Bone marrow (tissue), 2 donors: ENCODE results near the gene ANKMY1.

Experiments used
- DNase-seq, 2 donors: peaks; one replicate each; lab custom pipeline; 2025; lab: John Stamatoyannopoulos, UW

ANKMY1 gene

DNA sequence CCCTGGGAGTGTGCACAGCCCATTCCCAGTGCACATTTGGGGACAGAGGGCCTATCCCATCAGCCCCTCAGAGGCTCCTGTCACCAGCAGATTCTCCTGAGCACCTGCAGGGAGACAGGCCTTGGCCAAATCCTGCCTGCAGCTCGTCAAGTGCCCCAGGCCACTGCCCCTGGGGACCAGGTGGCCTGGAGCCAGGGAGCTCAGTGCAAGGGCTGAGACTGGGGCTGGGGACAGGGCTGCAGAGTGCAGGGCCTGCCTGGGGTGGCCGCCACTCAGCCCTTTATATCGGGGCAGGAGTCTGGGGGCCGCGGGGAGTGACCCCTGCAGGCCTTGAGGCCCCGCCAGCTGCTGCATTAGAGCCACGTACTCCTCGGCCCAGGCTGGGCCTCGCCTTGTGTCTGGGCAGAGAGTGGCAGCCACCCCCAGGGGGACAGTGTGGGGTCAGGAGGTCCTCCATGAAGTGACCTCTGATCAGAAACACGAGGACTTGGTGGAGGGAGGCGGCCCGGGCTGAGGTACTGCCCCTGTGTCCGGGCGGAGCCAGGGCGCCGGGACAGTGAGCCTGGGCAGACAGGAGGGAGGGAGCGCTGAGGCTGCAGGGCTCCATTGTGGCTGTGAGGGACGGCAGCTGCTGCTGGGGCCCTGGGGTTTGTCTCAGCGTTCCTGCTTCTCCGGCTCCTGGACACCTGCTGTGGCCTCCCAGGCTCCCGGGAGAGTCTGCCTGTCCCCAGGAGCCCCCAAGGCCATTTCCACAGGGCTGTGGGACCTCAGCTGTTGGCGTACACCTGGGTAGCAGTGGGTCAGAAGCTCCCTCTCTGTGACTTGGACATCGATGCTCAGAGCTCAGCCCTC lies 98.2 kb downstream of the ANKMY1 start:
- no peak for DNase-seq

DNA sequence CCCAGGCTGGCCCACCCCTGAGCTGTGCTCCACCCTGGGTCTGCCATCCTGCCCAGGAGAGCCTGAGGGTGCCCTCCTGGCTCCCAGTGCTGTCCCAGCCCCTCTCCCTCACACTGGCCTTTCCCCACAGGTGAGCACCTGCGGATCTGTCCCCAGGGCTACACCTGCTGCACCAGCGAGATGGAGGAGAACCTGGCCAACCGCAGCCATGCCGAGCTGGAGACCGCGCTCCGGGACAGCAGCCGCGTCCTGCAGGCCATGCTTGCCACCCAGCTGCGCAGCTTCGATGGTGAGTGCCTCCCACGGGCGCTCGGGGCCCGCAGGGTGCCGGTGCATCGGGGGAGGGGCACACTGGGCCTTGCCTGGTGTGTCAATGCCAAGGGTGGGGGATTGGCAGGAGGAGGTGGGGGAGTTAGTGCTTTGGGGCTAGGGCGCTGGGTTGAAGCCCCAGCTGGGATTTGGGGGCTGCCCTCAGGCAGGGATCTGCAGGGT lies 98.8 kb downstream of the ANKMY1 start:
- no peak for DNase-seq

DNA sequence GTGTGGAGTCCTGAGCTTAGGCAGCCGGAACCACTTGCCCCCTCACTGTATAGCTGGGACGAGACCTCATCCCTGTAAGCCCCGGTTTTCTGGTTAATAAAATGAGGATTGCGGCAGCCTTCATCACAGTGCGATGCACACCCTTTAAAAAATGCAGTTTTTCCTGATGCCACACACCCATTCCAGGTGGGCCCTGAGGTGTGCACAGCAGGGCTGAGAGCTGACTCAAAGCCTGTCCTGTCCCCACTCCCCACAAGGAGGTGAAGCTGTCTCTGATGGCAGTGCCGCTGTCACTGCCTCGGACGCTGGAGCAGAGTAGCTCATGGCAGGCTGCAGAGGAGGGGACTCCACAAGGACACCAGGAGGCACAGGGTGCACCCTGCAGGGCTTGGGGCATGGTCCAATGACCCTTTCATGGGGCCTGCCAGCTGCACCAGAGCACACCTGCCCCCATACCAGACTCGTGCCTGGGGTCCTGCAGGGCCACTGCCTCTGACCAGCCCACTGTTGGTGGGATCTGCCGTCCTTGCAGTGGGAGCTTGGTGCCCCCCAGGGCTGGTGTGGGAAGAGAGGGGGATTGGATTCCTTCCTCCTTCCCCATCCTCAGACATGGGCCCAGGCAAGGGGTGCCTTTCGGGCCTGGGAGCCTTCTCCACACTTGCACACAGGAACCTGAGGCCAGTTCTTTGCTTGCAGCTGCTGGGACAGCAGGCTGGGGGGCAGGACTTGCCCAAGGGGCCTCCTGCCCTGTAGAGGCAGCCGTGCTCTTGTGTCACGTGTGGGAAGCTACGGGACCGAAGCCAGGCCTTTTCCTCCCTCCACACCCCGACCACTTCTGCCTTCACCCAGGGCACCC lies 99.5 kb downstream of the ANKMY1 start:
- no peak for DNase-seq

DNA sequence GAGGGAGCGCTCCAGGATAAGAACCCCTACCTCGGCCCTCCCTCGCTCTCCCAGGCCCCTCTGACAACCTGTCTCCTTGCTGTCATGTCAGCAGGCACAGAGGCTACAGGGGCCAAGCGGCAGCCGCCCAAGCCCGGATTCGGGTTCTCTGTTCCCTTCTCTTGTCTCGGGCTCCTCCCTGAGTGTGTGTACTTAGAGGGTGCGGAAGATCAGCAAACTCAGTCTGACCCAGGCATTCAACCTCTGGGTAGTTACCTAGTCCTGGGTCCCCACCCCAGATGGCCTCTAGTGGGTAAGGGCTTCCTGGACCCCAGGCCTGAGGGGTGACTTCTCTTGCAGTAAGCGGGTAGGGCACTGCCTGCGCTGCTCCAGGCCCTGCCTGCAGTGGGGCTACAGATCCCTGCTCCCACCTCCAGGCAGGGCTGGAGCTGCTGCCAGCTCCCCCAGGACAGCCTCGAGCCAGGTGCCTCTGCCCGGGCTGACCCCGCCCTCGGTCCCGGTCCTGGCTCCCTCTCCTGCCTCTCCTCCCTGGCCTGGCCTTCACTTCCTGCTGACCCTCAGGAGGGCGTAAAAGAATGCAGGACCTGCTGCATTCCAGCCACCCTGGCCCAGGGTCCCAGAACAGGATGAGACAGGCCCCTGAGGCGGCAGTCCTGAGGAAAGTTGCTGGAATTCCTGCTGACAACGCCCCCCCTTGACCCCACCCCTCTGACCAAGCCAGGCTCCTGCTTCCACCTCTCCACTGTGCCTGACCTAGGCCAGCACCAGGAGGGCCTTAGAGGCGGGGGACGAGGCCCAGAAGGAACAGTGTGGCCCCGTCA lies 100.4 kb downstream of the ANKMY1 start:
- no peak for DNase-seq

DNA sequence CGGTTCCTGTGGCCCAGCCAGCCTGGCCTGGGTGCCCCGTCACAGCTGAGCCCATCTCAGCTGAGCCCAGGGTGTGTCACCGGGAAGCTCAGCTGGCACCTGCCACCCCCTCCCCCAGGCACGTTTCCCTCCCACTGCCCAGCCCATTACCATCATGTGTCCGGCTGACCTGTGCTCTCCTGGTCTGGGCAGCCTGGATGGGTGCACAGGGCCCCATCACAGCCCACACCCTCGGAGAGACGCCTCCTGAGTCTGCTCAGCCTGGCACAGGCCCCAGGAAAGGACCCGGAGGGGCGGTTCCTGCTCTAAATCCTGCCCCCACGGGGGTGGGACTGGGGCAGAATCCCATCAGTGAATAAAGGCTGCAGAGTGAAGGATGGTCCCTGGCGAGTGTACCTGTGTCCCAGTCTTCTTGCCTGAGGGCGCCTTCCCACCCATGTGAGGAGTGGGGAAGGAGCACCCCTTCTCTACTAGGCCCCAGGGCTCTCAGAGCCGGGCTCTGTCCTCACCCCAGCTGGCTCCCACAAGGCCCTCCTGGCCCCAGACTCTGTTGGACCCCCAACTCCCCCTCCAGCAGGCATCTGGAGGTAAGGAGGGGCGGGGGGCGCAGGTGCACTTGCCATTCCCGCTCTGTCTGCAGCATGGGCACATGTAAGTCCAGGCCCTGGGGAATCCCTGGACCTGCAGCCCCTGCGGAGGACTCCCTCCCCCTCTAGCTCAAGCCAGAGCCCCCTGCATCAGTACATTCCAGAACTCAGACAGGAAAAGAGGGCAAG lies 101.2 kb downstream of the ANKMY1 start:
- DNase-seq, result no peak

DNA sequence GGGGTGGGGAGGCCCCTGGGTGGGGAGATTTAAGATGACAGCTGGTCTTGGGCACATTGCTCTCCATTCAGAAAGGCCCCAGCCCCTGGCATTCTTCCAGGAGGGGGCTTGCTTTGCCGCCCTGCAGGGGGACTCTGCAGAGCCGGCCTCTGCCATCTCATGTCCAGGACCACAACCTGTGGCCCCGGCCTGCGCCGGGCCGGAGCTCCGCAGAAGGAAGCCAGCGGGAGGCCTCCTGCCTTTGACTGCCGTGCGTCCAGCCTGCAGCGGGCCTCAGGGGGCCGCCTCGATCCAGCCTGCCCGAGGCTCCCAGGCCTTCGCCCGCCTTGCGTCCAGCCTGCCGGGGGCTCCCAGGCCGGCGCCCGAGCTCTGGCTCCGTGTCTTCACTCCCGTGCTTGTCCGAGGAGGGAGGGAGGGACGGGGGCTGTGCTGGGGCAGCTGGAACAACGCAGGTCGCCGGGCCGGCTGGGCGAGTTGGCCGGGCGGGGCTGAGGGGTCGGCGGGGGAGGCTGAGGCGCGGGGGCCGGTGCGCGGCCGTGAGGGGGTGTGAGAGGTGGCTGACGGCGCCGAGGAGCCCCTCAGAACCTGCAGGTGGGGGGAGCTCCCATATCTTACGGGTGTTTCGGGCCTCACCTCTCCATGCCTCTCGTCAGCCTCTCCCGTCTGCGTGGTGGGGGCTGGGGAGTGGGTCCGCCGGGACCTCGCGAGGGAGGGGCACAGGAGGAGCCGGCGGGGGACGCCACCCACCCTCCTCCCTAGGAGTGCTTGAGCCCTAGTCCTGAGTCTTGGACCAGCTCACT lies 101.9 kb downstream of the ANKMY1 start:
- DNase-seq, result no peak

DNA sequence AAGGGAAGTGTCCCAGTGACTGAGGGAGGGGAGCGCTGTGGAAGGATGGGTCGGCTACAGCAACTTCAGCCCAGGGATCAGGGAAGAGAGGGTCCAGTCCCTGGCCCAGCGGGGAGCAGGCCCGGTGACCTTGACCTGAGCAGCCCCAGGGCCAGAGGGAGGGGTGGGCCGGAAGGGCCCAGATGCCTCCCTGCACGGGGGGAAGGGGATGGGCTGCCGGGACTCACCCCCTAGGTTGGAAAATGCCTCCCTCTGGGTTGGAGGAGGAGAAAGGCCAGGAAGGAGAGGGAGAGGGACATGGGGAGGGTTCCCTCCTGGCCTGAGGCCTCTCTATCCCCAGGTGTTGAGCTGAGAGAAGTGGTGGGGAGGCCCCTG lies 102.5 kb downstream of the ANKMY1 start:
- DNase-seq, result no peak

DNA sequence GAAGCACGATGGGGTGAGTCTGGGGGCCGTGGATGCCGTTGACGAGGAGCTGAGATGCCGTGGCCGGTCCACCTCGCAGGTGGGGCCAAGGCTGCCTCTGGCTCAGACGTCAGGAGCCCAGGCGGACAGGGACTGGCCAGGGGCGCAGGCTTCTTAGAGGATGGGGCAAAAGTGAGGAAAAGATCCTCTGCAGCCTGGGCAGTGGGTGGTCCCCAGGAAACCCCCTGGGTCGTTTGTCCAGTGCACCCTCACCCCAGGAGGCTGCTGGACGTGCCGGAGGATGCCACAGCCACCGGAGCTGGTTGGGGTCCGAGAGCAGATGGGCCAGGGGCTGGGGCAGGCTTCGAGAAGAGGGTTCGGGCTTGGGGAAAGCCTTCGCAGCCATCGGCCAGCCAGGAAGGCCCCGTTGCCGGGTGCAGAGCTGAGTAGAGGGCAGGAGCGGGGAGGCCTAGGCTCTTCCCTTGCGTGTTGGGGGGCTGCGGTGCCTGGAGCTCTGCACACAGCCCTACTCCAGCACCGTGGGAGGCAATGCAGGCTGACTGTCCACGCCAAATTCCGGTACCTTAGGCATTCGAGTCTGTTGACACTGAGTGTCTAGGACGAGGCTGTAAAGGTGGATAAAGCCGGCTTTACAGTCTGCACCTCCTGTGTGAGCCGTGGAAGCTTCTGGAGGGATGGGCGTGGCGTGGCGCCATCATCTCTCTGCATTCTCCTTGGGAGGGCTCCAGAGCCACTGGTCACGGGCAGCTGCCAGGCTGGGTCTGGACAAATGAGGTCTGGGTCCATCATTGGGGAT lies 103.5 kb downstream of the ANKMY1 start:
- no peak for DNase-seq

DNA sequence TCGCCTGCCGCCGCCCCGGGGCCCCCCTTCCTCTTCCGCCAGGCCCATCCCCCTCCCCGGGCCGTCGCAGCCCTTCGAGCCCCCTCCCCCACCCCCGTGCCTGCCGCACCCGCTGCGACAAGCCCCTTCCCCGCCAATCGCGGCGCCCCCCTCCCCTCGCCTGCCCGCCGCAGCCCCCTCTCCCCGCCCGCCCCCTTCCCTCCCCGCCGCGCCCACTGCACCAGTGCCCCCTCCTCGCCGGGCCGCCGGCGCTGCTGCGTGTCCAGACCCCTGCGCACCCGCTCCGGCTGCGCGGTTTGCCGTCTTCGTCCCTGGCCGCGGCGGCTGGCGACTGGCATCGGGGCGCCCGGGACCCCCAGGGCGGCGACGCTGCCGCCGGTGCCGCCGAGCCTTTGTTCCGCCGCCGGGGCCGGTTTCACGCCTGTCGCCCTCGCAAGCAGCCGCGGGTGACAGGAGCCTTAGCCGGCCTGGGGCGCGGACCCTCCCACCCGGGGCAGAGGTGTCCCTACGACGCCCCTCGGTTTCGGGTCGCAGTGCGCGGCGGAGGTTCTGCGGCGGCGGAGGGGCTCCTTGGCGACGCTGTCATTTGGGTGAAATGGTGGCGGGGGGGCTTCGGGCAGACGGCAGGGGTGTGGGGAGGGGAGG lies 104.2 kb downstream of the ANKMY1 start:
- DNase-seq, result no peak

DNA sequence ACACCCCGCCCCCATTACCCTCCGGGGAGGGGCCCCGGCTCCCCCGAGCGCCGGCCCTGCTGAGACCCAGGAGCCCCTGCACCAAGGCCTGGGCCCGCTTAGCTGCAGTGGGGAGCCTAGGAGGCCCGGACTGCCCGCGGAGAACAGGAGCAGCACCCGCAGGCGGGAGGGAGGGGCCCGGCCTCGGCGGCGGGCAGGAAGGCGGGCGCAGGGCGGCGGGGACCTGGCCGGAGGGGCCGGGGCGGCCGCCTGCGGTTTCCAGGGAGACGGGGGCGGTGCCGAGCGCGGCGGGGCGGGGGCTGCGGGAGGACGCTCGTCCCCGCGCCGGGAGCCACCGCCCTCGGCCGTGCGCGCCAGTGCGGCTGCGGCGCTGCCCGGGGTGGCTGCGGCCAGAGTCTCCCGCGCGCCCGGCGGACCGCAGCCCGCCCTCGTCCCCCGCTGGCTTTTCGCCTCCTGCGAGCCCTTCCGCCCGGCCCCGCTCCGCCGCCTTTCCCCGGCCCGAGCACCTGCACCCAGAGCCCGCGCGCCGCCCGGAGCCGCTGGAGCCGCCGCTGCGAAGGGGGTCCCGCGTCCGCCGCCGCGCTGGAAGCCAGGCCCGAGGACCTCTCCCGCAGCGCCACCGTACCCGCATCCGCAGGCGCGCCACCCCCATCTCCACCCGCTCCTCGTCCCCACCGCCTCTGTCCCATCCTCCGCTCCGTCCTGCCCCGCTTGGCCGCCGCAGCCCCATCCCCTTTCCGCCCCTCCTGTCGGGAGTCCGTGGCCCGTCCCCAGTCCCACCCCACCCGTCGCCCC lies 105.1 kb downstream of the ANKMY1 start:
- DNase-seq, result no peak

DNA sequence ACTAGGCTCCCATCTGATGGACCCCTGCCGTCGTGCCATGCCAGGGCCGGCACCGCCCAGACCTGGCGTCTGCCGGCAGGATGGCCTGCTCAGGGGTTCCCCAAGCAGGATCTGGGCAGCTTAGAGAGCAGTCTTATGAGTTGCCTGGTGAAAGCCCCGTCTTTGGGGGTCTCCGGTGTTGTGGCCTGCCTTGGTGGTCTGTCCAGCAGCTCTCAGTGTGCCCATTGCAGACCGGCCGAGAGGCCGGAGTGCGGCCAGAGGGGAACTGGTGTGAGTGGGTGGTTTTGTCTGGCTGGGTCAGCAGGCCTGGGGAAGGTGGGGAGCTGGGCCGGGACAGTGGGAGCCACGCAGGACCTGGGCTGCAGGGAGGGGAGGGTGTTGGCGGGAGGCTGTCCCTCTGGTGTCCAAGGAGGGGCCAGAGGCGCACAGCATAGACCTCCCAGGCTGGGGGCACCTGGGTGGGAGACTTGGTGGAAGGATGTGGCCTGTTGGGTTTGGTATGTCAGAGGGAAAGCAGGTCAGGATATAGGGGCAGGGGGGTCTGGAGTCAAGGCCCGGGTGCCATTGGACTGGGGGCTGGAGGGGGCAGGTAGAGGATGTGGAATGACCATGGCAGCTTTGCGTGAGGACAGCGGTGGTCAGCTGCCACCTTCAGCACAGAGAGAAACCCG lies 105.9 kb downstream of the ANKMY1 start:
- no peak for DNase-seq

DNA sequence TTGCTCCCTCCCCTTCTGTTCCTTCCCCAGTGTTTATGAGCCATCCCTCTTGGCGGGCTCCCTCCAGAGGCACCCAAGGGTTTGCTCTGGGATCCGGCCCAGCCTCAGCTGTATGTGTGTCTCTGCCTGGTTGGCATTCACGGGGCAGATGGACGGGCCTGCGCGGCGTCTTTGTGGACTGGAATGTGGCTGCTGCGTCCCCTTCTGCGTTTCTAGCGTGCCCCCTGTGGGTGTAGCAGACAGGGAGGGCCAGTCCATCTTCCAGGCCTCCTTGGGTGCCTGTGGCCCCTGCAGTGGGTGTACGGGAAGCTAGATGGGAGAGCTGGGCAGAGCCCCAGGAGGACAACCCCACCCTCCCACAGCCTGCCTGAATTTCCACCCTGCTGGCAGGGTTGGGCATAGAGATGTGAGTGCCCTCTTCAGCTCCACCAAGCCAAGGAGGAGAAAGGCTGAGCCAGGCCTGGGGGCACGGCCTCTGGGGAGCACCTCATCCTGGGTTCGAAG lies 106.6 kb downstream of the ANKMY1 start:
- no peak for DNase-seq

DNA sequence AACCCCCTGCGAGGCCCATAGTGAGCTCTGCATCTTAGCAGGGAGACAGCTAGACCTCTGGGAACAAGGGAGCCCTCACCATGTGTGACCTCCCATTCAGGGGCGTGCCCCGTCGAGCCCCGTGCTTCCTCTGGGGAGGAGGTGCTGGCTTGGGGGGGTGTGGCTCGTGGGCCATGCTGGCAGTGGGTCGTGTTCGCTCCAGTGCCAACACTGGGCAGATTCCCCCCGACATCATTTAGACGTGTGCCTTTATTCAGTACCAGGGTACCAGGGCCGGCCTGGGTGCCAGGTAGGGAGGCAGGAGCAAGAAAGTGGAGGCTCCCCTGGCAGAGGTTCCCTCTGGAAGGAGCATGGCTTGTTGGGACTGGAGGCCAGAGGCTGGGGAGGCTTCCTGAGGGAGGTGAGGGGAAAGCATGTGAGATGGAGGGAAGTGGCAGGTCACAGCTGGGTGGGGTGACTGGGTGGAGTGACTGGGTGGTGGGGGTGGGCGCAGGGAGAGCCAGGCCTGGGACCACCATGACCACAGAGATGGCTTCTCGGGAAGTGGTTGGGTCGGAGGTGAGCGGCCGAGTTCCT lies 107.2 kb downstream of the ANKMY1 start:
- DNase-seq, result no peak

DNA sequence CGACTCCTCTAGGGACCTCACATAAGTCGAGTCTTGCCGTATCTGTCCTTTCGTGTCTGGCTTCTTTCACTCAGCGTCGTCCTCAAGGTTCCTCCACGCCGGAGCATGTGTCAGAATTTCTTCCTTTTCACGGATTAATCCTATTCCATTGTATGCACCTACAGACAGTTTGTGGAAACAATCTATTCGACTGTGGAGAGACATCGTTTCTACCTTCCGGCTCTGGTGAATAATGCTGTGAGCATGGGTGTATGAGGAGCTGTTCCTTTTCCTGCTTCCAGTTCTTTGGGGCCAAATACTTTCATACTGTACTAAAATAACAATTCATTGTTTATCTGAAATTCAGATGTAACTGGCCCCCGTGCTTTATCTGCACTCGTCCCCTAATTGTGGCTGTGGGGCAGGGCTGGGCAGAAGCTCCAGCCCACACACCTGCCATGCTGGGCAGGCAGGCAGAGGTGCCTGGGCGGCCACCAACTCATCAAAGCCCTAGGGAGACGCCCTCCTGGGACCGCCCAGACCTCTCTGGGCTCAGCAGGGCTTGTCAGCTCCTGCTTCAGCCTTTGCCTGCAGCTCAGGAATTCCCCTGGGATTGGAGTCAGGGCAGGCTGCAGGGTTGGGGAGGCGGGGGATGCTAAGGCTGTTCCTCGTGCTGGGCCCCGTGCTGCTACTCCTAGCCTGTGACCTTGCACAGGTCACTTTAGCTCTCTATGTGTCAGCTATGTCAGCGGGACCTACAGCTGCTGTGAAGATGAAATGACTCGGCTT lies 107.8 kb downstream of the ANKMY1 start:
- no peak for DNase-seq

DNA sequence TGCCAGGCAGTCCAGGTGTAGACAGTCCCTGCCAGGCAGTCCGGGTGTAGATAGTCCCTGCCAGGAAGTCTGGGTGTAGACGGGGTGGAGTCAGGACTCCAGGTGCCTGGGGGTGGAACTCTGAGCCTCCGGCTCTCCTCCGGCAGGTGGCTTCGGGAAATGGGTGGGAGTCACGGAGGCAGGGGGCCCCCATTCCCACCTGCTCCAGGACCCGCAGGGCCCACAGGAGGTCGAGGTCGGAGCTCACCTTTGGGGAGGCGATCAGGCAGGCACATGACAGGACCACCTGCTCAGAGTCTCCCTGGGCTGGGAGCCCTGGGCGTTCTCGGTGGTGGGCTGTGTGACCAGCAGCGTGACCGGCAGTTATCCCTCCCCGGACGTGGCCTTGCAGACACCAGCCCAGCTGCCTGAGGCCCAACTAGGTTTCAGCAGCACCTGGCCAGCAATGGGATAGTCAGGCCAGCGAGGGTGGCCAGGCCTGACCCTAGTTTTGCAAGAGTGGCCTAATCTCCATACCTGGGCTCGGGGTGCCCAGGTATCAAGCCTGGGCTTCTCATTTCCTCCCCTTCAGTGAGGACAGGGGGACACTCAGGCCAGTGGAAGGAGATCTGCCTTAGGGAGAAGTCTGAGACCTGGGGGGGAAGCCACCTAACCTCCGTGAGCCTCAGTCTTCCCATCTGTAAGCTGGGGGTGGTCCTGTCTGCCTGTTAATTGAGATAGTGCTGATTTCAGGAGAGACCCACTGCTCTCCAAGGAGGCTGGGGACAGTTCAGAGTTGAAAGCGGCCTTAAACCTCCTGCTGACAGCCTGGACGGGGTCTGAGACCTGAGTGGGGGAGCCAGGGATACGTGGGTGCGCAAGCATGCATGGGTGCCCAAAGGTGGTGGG lies 109.2 kb downstream of the ANKMY1 start:
- DNase-seq, result no peak
